ENCODE measurements around the gene SH3GL3. TPM values are rescaled to one million over a fixed set of nuclear protein-coding genes. Genes with fewer than 3 reads are reported as not detected.

The SH3GL3 gene
- total RNA-seq, 1 donor from 2014 or later: not detected

- H3K9me3 ChIP-seq: no peaks in the 10 kb centered on the region
- no peak overlapping the region for H3K4me3 ChIP-seq
- H3K27ac ChIP-seq: no peak overlapping the region
- H3K4me1 ChIP-seq: peaks cover 9 to 15% of the 10 kb centered on the region in 2 donors
- TF ChIP-seq CTCF (IDR thresholded peaks at IDR 0.05): no peak
- no peak for DNase-seq (ENCODE audit: low spot score in 2 of 2)
- peaks cover 0 to 3% of the 10 kb centered on the region in 2 donors for H3K36me3 ChIP-seq
- intact Hi-C loops (cut with DNase I): loop anchor here (5.0 kb wide), 5 partner anchors 61 to 204 kb away; partner anchors contain the start of gene SH3GL3
- no peaks in the 10 kb centered on the region for H3K27me3 ChIP-seq
Observed at GRCh38 chr15:83651541-83651940, 204.4 kb downstream of the SH3GL3 start.

DNA sequence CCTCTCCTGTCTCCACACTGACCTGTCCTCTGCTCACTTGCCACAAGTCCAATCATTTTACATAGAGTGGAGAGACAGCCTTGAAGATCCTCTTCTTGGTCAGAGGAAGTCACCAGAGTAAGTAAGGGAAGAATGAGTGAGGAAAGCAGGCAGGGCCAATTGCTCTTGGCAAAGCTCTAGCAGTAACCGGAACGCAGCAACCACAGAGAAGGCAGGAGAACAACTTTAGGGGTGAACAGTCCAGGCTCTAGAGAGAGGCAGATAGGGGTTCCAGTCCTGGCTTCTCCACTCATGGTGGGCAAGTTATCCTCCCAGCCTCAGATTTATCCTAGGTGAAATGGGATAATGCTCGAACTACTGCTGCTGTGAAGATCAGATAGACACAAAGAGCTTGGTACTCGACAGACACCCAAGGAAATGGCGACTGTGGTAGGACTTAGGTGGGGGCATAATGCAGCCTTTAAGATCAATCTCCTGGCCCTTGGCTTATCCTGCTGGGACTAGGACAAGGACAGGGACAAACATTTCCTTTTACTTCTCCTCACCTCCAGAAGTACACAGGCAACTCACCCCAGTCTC, 205.6 kb downstream of the SH3GL3 start:
- Histone ChIP-seq H3K4me3 (peak overlapping the region; percentile 71 to 74), H3K36me3 (peaks cover 0 to 3% of the 10 kb centered on the region in 2 donors), H3K4me1 (peaks cover 9 to 20% of the 10 kb centered on the region in 2 donors), H3K27ac (peak overlapping the region; percentile 89 to 91), H3K9me3 (no peaks in the 10 kb centered on the region), H3K27me3 (no peaks in the 10 kb centered on the region)
- TF ChIP-seq CTCF (IDR thresholded peaks at IDR 0.05): no peak
- intact Hi-C loops (cut with DNase I): loop anchor here (2.0 to 5.0 kb wide), 7 partner anchors 40 to 446 kb away; partner anchors contain the start of genes HDGFL3 and SH3GL3
- DNase-seq (ENCODE audit: low spot score in 2 of 2): no peak

DNA sequence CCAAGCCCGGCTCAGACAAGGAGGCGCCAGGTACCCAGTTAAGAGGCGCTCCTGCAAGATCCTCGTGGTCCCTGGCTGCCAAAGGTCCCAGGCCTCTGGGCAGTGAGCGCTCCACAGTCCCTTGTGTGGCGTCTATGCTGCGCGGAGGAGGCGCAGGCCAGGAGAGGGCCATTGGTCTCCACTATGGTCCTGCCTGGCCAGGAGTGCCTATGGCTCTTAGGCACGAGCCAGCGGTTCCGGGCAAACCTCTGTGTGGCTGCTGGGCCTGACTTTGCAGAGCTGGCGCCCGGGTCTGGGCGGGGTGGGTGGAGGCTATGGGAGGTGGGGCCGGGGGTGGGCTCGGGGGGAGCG, 206.1 kb downstream of the SH3GL3 start:
- intact Hi-C loops (cut with DNase I): loop anchor here (2.0 to 5.0 kb wide), 7 partner anchors 40 to 446 kb away; partner anchors contain the start of genes HDGFL3 and SH3GL3
- H3K4me3 ChIP-seq: peak overlapping the region; percentile 71 to 74
- DNase-seq (ENCODE audit: low spot score in 2 of 2): no peak

DNA sequence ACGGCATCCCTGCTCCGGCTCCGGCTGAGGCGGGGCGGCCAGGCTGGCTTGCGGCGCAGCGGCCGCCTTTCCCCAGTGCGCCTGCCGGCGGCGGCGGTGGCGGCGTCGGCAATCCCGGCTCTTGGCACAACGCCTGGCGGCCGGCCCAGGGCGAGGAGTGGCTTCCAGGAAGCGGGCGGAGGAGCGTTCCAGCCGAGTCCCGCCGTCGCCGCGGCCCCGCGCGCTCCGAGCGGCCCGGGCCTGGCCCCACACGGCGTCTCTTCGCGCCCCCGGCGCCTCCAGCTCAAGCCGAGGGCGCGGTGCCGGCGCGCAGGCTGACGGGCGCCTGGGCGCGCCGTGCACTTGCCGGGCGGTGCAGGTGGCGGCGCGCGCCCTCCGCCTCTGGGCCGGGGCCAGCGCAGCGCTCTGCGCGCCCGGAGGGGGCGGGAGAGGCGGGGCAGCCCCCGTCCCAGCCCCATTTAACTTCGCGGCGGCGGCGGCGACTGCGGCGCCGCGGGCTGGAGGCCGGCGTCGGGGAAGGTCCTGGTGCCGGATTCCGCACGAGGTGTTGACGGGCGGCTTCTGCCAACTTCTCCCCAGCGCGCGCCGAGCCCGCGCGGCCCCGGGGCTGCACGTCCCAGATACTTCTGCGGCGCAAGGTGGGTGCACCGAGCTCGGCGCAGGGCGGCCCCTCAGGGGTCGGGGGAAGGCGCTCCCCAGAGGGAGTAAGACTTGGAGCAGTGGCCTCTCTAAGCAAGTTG, 206.7 kb downstream of the SH3GL3 start, which contains the start of gene ADAMTSL3:
Gene ADAMTSL3 (plus strand): TSS at position 485 of the 740 bp plus-strand sequence. CDS start 1,639 bp downstream, outside the sequence.
- H3K4me3 ChIP-seq: peak within 1 kb of the TSS; percentile 71 to 74
- H3K27me3 ChIP-seq: no peaks in the 10 kb centered on the region
- DNase-seq (ENCODE audit: low spot score in 2 of 2): peak in 1 of 2 donors; percentile 88
- no peaks in the 10 kb centered on the region for H3K9me3 ChIP-seq
- TF ChIP-seq CTCF (IDR thresholded peaks at IDR 0.05): peak in 2 of 3 experiments; percentile 8 to 27
- H3K27ac ChIP-seq: peak within 1 kb of the TSS; percentile 89 to 91
- peaks cover 9 to 28% of the 10 kb centered on the region in 2 donors for H3K4me1 ChIP-seq
- H3K36me3 ChIP-seq: peaks cover 0 to 3% of the 10 kb centered on the region in 2 donors
- intact Hi-C loops (cut with DNase I): loop anchor here (2.0 to 5.0 kb wide), 8 partner anchors 39 to 447 kb away; partner anchors contain the start of genes HDGFL3 and SH3GL3

More for the DNA sequence above, 206.1 kb downstream of the SH3GL3 start:
- no peaks in the 10 kb centered on the region for H3K9me3 ChIP-seq
- peak overlapping the region; percentile 89 to 91 for H3K27ac ChIP-seq
- H3K4me1 ChIP-seq: peaks cover 9 to 23% of the 10 kb centered on the region in 2 donors
- H3K27me3 ChIP-seq: no peaks in the 10 kb centered on the region
- TF ChIP-seq CTCF (IDR thresholded peaks at IDR 0.05): no peak
- H3K36me3 ChIP-seq: peaks cover 0 to 3% of the 10 kb centered on the region in 2 donors

- peak in 1 of 3 experiments; percentile 15 for TF ChIP-seq CTCF (IDR thresholded peaks at IDR 0.05)
- Histone ChIP-seq H3K27ac (peak overlapping the region; percentile 89 to 91), H3K9me3 (no peaks in the 10 kb centered on the region), H3K4me3 (peak overlapping the region; percentile 71 to 74), H3K36me3 (peaks cover 0 to 3% of the 10 kb centered on the region in 2 donors), H3K4me1 (peaks cover 9 to 32% of the 10 kb centered on the region in 2 donors), H3K27me3 (no peaks in the 10 kb centered on the region)
- DNase-seq (ENCODE audit: low spot score in 2 of 2): peak in 1 of 2 donors; percentile 75
- intact Hi-C loops (cut with DNase I): loop anchor here (2.0 to 5.0 kb wide), 6 partner anchors 58 to 207 kb away; partner anchors contain the start of gene SH3GL3
Observed at GRCh38 chr15:83654379-83655236, 207.5 kb downstream of the SH3GL3 start.

Measured in ascending aorta (tissue), 2 donors.